C4-2B (cell line): ENCODE results near the gene LEAP2.

ENCODE experiments used
- H3K27ac ChIP-seq: fragments of 450-650 bp; 2 replicates; pipeline ENCODE4 v1.5.1; 2017
- ZFX ChIP-seq: fragments of 450-650 bp; IDR thresholded peaks from 2 replicates; pipeline ENCODE4 v1.6.1; 2017
- TF ChIP-seq, protein P1 (sequence below): fragments of 450-650 bp; conservative IDR thresholded peaks from 2 replicates; pipeline ENCODE4 v1.5.1; 2017; ENCODE audit warnings: mild to moderate bottlenecking

Gene LEAP2

DNA sequence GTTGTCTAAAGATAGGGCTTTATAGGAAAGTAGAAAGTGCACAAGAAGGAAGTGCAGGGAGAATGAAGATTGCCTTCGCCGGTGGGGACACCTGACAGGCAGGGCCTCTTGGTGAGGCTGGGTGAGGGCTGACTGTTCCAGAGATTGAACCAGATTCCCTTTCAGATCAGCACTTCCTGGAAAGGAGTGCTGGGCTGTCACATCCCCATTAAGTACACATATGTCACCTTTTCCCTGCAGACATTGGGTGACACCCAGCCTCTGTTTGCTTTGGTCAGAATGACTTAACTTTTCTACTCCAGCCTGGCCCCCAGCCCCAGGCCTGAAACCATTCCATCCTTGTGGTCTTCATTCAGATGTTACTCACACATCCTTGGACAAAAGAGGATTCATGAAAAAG is 35.6 kb upstream of the LEAP2 start:
- peak overlapping the region; percentile 88 for H3K27ac ChIP-seq
- TF ChIP-seq ZFX = no peak
- TF ChIP-seq, protein P1, sequence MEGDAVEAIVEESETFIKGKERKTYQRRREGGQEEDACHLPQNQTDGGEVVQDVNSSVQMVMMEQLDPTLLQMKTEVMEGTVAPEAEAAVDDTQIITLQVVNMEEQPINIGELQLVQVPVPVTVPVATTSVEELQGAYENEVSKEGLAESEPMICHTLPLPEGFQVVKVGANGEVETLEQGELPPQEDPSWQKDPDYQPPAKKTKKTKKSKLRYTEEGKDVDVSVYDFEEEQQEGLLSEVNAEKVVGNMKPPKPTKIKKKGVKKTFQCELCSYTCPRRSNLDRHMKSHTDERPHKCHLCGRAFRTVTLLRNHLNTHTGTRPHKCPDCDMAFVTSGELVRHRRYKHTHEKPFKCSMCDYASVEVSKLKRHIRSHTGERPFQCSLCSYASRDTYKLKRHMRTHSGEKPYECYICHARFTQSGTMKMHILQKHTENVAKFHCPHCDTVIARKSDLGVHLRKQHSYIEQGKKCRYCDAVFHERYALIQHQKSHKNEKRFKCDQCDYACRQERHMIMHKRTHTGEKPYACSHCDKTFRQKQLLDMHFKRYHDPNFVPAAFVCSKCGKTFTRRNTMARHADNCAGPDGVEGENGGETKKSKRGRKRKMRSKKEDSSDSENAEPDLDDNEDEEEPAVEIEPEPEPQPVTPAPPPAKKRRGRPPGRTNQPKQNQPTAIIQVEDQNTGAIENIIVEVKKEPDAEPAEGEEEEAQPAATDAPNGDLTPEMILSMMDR = no peak

DNA sequence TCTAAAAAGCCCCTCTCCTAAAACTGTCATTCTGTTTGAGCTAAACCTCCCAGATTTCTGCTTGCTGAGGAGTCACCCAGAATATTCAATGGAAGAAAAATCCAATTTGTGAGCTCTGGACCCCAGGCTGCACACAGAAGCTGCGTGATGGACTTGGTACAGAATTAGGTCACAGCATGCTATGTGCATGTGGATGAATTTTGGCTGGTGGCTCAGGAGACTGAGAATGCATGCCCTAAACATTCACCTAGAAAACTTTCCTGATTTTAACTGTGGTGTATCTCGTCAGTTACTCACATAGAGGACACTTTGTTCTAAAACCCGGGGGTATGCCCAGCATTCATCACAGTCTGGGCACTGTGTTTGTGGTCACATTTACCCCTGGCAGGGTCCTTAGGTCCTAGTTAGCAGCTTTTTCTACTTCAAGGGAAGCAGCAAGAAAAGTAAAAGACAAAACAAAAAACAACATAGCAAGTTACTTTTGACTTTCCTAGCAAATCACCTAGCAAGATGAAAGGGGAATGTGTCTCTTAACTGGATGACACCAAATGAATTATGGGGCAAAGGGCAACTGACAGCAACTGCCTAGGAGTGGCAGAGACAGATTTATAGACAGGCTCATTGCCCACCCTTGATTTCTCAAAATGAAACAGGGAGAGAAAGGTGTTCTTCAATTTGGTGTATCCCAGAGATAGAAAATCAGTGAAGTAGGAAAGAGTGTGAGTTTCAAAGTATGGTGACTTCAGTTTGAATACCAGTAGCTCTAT is 34.8 kb upstream of the LEAP2 start:
- peak overlapping the region; percentile 88; the same call in 1 of the 2 replicates for H3K27ac ChIP-seq

DNA sequence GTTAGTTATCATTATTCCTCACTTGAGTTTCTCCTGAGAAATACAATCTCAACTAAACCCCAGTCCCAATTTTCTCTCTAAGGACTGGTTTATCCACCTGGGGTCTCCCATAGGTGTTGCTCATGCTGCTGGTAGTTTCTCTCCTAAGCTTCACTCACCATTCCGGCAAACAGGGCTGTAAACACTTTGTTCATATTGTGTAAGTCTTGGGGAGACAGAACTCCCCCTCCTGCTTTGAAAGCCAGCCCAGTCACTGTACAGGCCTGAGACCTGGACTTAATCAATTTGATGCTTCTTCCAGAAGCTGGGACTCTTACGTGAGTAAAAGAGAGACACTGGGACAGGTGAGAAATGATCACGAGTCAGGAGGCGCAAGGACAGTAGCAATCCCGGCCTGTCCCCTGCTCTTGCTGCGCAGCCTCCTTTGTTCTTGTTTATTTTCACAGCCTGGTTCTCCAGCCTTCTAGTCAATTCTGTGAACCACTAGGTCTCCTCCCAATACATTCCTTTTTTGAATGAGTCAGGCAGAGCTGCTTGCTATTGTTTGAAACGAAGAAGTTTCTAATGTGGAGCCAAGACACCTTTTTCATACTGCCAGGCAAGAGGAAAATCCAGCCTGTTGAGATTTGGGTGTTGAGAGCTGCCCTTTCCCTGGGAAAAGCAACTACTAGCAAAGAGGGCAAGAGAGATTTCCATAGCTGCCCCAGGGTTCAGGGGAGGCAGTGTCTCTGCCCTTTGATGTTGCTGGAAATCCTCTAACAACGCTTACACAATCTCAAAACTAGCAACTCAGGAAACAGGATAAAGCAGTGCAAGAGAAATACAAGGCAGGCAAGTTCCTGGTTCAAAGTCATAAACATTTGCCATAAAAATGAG is 33.8 kb upstream of the LEAP2 start:
- TF ChIP-seq, protein P1 = no peak
- peak; percentile 33; the same call in 1 of the 2 replicates for TF ChIP-seq ZFX
- H3K27ac ChIP-seq = peak overlapping the region; percentile 88

More for the DNA sequence above, 34.8 kb upstream of the LEAP2 start:
- TF ChIP-seq ZFX = no peak
- TF ChIP-seq, protein P1 = no peak

DNA sequence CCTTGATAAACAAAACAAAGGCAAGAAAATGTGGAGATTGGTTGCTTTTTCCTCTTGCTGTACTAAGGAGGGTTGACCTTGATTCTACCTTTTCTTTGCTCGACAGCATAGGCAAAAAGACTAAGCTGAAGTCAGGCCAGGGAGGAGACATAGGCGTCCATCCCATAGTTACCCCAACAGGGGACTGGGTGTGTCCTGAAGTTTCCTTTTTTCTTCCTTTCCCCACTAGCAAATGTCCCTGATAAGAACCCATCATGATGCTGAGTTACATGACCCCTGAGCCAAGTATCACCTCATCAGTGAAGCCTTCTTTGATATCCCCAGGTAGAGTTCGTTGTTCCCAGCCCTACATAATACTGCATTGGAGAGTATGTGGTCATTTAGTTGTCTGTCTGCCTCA is 33.2 kb upstream of the LEAP2 start:
- peak overlapping the region; percentile 88 for H3K27ac ChIP-seq
- no peak for TF ChIP-seq ZFX
- TF ChIP-seq, protein P1 = no peak

DNA sequence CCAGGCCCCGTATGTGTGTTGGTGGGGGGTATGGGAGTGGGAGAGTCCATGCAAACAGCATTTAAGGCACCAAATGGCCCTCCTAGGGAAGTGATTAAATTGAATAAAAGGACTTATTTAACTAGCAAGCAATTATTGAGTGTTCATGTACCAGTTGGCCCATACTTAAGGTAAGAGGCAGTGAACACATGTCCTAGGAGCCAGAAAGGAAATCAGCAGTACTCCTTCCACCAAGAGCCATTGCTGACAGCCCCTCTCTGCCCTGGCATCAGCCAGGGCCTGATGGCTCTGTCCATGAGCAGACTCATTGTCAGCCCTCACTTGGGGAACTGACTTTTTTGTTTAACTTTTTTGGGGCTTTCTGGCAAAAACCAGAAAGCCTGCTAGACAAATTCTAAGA is 32.6 kb upstream of the LEAP2 start:
- H3K27ac ChIP-seq = peak overlapping the region; percentile 88
- TF ChIP-seq, protein P1 = no peak
- no peak for TF ChIP-seq ZFX

DNA sequence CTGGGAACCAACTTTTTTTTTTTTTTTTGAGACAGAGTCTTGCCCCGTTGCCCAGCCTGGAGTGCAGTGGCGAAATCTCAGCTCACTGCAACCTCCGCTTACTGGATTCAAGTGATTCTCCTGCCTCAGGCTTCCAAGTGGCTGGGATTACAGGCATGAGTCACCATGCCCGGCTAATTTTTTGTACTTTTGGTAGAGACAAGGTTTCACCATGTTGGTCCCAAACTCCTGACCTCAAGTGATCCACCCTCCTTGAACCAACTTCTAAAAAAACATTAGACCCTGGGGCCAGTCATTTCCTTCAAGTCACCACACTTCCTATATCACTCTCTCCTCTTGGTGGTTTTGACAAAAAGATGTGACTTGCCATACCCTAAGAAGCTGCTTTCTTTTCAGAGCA is 32.2 kb upstream of the LEAP2 start:
- peak overlapping the region; percentile 88 for H3K27ac ChIP-seq
- no peak for TF ChIP-seq ZFX
- TF ChIP-seq, protein P1 = no peak

DNA sequence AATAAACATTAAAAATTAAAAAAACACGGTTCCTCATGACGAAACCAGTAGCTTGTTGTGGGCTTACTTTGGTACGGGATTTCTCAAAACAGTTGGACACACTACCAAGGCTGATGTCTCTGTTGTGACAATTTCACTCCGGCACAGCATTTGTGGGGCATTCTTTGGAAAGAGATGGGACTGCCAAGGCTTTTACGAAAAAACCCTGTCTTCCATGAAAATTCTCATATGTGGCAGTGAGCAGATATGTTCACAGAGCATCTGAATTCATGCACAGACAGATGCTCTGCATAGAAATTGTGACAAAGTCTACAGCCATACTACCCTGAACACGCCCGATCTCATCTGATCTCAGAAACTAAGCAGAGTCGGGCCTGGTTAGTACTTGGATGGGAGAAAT is 25.2 kb upstream of the LEAP2 start:
- TF ChIP-seq, protein P1 = no peak
- no peak for TF ChIP-seq ZFX
- no peak overlapping the region for H3K27ac ChIP-seq
